T-cell (primary cell): ENCODE data around the gene PCBP3. TPM values are rescaled to one million over a fixed set of nuclear protein-coding genes. Genes with fewer than 3 reads are reported as not detected.

Experiments
- ATAC-seq, 4 experiments: fragments of 200-7000 bp in 3 of 4; fragments of 150-1000 bp in 1 of 4; cut with Tn5 transposase; replicated peaks in 1 of 4; 1 replicate in 3 of 4; 2 replicates in 1 of 4; pipeline ENCODE4 v1.10.0; 2021; ENCODE audit warnings: moderate library complexity in 3 of 4, mild to moderate bottlenecking in 2 of 4, moderate number of reproducible peaks in 1 of 4
- CTCF ChIA-PET, 2 donors: fragments of 300-600 bp; sonication (Branson Sonifier 250); formaldehyde crosslinking; loops; one replicate each; lab custom pipeline; 2022; ENCODE audit warnings: antibody characterized with exemption in 2 of 2; lab: Charles Lee
- POLR2A ChIA-PET, 2 donors: fragments of 300-600 bp; sonication (Branson Sonifier 250); formaldehyde crosslinking; loops; one replicate each; lab custom pipeline; 2022; ENCODE audit warnings: antibody characterized with exemption in 2 of 2; lab: Charles Lee
- DNase-seq, 35 experiments: peaks; one replicate each; pipeline versions ENCODE4 v3.0.0 to v3.0.0-alpha.2; 2013 to 2023
- H3K27ac ChIP-seq: one replicate; pipeline ENCODE4 v1.5.1; 2013; ENCODE audit warnings: low read length
- H3K27me3 ChIP-seq, 2 experiments: replicated peaks in 1 of 2; 1 replicate in 1 of 2; 2 replicates in 1 of 2; pipeline versions ENCODE4 v1.6.1 to v1.7.0; 2013; ENCODE audit warnings: low read length in 1 of 2, mixed read lengths in 1 of 2; ENCODE audit not compliant: control insufficient read depth in 2 of 2, insufficient read depth in 2 of 2; ENCODE audit errors: extremely low read depth in 1 of 2
- H3K36me3 ChIP-seq, 2 donors: 1 replicate in 1 of 2; 2 replicates in 1 of 2; pipeline versions ENCODE4 v1.6.1 to v1.7.0; 2013; ENCODE audit warnings: low read length in 1 of 2; ENCODE audit not compliant: control insufficient read depth in 2 of 2, insufficient read depth in 1 of 2; ENCODE audit errors: extremely low read depth in 1 of 2
- H3K4me1 ChIP-seq, 2 experiments: 1 replicate in 1 of 2; 2 replicates in 1 of 2; pipeline versions ENCODE4 v1.6.1 to v1.7.0; 2013; ENCODE audit warnings: low read length in 2 of 2, mixed read lengths in 1 of 2; ENCODE audit not compliant: insufficient read depth in 2 of 2, control insufficient read depth in 1 of 2; ENCODE audit errors: extremely low read depth in 1 of 2
- H3K4me3 ChIP-seq, 2 donors: 1 replicate in 1 of 2; 2 replicates in 1 of 2; pipeline versions ENCODE4 v1.5.1 to v1.7.0; 2013; ENCODE audit warnings: mild to moderate bottlenecking in 2 of 2, low read length in 1 of 2, moderate library complexity in 1 of 2; ENCODE audit not compliant: control insufficient read depth in 1 of 2; ENCODE audit errors: extremely low read depth in 1 of 2
- H3K9me3 ChIP-seq: 2 replicates; pipeline ENCODE4 v1.7.0; 2013
- H3K27ac Mint-ChIP-seq, 2 donors: one replicate each; pipeline ENCODE4 v1.8.0; 2020 to 2021; ENCODE audit warnings: mild to moderate bottlenecking in 2 of 2, mixed read lengths in 2 of 2
- H3K27me3 Mint-ChIP-seq, 2 donors: one replicate each; pipeline ENCODE4 v1.8.0; 2021 to 2022; ENCODE audit warnings: mixed read lengths in 2 of 2
- H3K36me3 Mint-ChIP-seq: one replicate; pipeline ENCODE4 v1.8.0; 2021; ENCODE audit warnings: mixed read lengths
- H3K4me1 Mint-ChIP-seq, 3 donors: one replicate each; pipeline ENCODE4 v1.8.0; 2020 to 2022; ENCODE audit warnings: mixed read lengths in 3 of 3, mild to moderate bottlenecking in 1 of 3
- H3K4me3 Mint-ChIP-seq, 3 donors: one replicate each; pipeline ENCODE4 v1.8.0; 2020 to 2022; ENCODE audit warnings: mild to moderate bottlenecking in 3 of 3, mixed read lengths in 3 of 3, moderate library complexity in 3 of 3
- H3K9me3 Mint-ChIP-seq, 3 donors: one replicate each; pipeline ENCODE4 v1.8.0; 2020 to 2022; ENCODE audit warnings: mixed read lengths in 3 of 3
- WGBS: methylation state at CpG from one replicate; pipeline ENCODE4 v1.1.5; 2013; ENCODE audit warnings: missing lambda C conversion rate; ENCODE audit not compliant: insufficient coverage; 5-methylcytosine and 5-hydroxymethylcytosine counted together
- total RNA-seq, 35 experiments: library from RNA in 6 of 35; stranded (reverse) in 6 of 35; fragments of 120-200 nt in 1 of 35; gene quantifications; one replicate each; pipeline versions ENCODE4 v1.2.1 to v1.2.4 and lab custom pipeline; 2013 to 2026

The PCBP3 gene
- total RNA-seq, 5 donors from 2014 or later (not counting 1 experiment from before 2014, with no cell fraction given): 1.5 to 4.2 (median 2.8) TPM

DNA sequence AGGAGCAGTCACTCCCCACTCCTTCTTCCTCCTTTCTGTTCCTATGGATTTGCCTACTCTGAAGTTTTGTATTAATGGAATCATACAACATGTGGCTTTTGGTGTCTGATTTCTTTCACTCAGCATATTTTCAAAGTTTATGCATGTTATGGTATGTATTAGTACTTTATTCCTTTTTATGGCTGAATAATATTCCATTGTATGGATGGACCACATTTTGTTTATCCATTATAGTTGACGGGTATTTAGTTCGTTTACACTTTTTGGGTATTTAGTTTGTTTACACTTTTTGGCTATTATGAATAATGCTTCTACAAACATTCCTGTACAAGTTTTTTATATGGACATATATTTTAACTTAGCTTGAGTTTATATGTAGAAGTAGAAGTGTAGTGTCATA, 113.1 kb downstream of the PCBP3 start:
- DNase-seq (no peak), ATAC-seq (no peak)
- no CpG with 5 or more reads among the region's 2 CpGs for WGBS
- Histone ChIP-seq H3K36me3 (no peaks in the 10 kb centered on the region), H3K4me3 (no peak overlapping the region), H3K27ac (no peak overlapping the region), H3K4me1 (no peaks in the 10 kb centered on the region), H3K9me3 (peaks cover 4% of the 10 kb centered on the region), H3K27me3 (no peaks in the 10 kb centered on the region)
- Mint-ChIP-seq H3K36me3 (peaks cover 9% of the 10 kb centered on the region), H3K4me3 (no peak overlapping the region), H3K27ac (no peak overlapping the region), H3K9me3 (peaks cover 0 to 9% (median 0%) of the 10 kb centered on the region in 3 donors), H3K27me3 (peaks cover 0 to 3% of the 10 kb centered on the region in 2 donors), H3K4me1 (no peaks in the 10 kb centered on the region)
- POLR2A ChIA-PET: no interaction called here
- CTCF ChIA-PET: no interaction called here

DNA sequence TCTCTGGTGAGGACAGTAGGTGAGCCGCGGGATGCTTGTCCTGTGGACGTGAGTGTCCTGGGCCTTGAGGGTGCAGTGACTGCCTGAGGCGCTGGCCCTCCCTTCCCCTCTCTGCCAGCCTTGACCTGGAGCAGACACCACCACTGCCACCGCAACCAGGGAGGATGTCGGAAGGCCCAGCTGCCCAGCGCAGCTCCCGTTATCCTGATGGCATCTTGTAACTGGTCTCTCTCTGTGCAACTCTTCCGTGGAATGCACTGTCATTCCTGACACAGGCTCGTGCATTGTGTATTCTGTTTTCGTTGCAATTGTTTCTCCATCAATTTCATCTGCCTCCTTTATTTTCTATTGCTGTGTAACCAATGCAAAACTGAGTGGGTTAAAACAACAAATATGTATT, 118.2 kb downstream of the PCBP3 start:
- no peak overlapping the region for H3K4me3 Mint-ChIP-seq
- H3K27me3 Mint-ChIP-seq: peaks cover 0 to 3% of the 10 kb centered on the region in 2 donors
- H3K4me3 ChIP-seq: no peak overlapping the region
- WGBS: 91% methylated on average over 8 of the region's 11 CpGs
- H3K4me1 Mint-ChIP-seq: peaks cover 5 to 11% (median 11%) of the 10 kb centered on the region in 3 donors
- peaks cover 0 to 18% of the 10 kb centered on the region in 2 experiments for H3K27me3 ChIP-seq
- no peaks in the 10 kb centered on the region for H3K9me3 ChIP-seq
- H3K9me3 Mint-ChIP-seq: no peaks in the 10 kb centered on the region
- H3K27ac ChIP-seq: no peak overlapping the region
- peaks cover 0 to 5% of the 10 kb centered on the region in 2 experiments for H3K4me1 ChIP-seq
- no peak for DNase-seq
- H3K27ac Mint-ChIP-seq: no peak overlapping the region
- ChIA-PET CTCF (no interaction called here), POLR2A (no interaction called here)
- no peaks in the 10 kb centered on the region for H3K36me3 ChIP-seq
- peaks cover 8% of the 10 kb centered on the region for H3K36me3 Mint-ChIP-seq
- no peak for ATAC-seq

DNA sequence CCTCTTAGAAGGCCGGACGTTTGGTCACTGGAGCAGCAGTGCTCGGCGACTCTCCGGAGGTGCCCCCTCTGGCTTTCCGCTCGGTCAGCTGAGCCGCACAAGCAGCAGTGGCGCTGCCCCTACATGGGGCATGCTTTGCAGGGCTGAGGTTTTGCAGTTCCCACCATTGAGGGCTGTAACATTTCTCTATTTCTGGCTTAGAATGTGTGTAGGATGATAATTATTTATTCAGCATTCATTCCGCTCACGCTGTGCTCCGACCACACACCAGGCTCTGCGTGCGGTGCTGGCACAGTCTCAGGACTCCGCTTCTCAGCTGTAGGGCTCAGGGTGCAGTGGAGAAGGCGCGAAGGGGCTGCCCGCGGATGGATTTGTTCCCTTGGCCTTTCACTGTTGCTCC, 119.5 kb downstream of the PCBP3 start:
- Mint-ChIP-seq H3K27me3 (peaks cover 0 to 3% of the 10 kb centered on the region in 2 donors), H3K36me3 (peaks cover 8% of the 10 kb centered on the region), H3K4me1 (peaks cover 19 to 25% (median 24%) of the 10 kb centered on the region in 3 donors), H3K27ac (no peak overlapping the region), H3K4me3 (no peak overlapping the region), H3K9me3 (no peaks in the 10 kb centered on the region)
- ChIA-PET POLR2A (no interaction called here), CTCF (no interaction called here)
- Histone ChIP-seq H3K4me3 (no peak overlapping the region), H3K4me1 (peaks cover 6 to 17% of the 10 kb centered on the region in 2 experiments), H3K9me3 (no peaks in the 10 kb centered on the region), H3K36me3 (no peaks in the 10 kb centered on the region), H3K27me3 (peaks cover 0 to 18% of the 10 kb centered on the region in 2 experiments), H3K27ac (no peak overlapping the region)
- no peak for ATAC-seq
- no peak for DNase-seq
- 94% methylated on average over 13 of the region's 19 CpGs for WGBS

DNA sequence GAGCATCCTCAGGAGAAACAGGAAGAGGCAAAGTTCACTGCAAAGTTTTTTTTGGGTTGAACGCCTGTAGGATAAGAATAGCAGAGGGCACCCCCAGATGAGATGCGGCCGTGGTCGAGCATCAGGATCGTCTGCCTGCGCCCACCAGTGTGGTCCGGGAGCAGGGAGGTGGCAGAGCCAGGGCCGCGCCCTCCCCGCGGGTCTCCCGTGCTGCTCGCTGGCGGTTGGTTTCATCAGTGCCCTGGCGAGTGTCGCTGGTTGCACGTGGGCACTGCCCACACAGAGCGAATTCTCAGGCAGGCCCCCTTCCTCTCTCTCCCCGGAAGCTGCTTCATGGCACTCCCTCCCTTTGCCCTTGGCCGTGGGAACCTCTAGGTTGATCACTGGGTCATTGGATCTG, 120.0 kb downstream of the PCBP3 start:
- Mint-ChIP-seq H3K27ac (no peak overlapping the region), H3K9me3 (no peaks in the 10 kb centered on the region), H3K36me3 (peaks cover 8% of the 10 kb centered on the region), H3K27me3 (peaks cover 0 to 3% of the 10 kb centered on the region in 2 donors), H3K4me3 (no peak overlapping the region), H3K4me1 (peaks cover 23 to 29% (median 29%) of the 10 kb centered on the region in 3 donors)
- Histone ChIP-seq H3K27ac (no peak overlapping the region), H3K27me3 (peaks cover 0 to 18% of the 10 kb centered on the region in 2 experiments), H3K4me3 (no peak overlapping the region), H3K4me1 (peaks cover 6 to 21% of the 10 kb centered on the region in 2 experiments), H3K9me3 (no peaks in the 10 kb centered on the region), H3K36me3 (no peaks in the 10 kb centered on the region)
- ATAC-seq (no peak), DNase-seq (no peak)
- CTCF ChIA-PET: interaction anchor here in 1 of 2 donors (0.7 kb wide), 1 partner anchor 456 kb away, joined by 4 read pairs; no protein-coding TSS in a partner anchor
- 90% methylated on average over 17 of the region's 20 CpGs for WGBS
- POLR2A ChIA-PET: no interaction called here

DNA sequence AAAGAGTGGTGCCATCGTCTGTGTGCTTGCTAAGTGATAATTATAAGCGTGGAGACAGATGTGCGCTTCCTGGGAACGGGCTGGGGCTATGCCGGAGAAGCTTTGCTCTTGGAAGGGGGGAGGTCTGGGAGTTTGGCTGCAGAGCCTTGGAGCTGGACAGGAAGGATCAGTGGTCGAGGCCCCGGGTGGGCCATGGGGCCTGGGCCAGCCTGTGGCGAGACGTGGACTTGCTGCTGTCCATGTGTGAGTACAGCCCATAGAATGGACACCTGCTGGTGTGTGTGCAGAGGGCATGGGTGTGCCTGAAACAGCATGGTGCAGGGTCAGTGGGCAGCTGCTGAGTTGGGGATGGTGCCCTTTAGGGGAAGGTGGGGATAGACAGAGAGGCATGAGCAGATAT, 121.3 kb downstream of the PCBP3 start:
- DNase-seq (no peak), ATAC-seq (no peak)
- H3K9me3 Mint-ChIP-seq: no peaks in the 10 kb centered on the region
- H3K36me3 ChIP-seq: no peaks in the 10 kb centered on the region
- H3K27me3 Mint-ChIP-seq: peaks cover 0 to 3% of the 10 kb centered on the region in 2 donors
- H3K4me1 ChIP-seq: peaks cover 8 to 26% of the 10 kb centered on the region in 2 experiments
- H3K4me3 ChIP-seq: no peak overlapping the region
- H3K4me1 Mint-ChIP-seq: peaks cover 35 to 41% (median 40%) of the 10 kb centered on the region in 3 donors
- H3K4me3 Mint-ChIP-seq: peak overlapping the region in 1 of 3 donors; percentile 6
- peak overlapping the region in 1 of 2 donors; percentile 66 for H3K27ac Mint-ChIP-seq
- CTCF ChIA-PET: no interaction called here
- no peak overlapping the region for H3K27ac ChIP-seq
- POLR2A ChIA-PET: no interaction called here
- peaks cover 8% of the 10 kb centered on the region for H3K36me3 Mint-ChIP-seq
- H3K9me3 ChIP-seq: no peaks in the 10 kb centered on the region
- 93% methylated on average over 8 of the region's 9 CpGs for WGBS
- H3K27me3 ChIP-seq: peaks cover 0 to 18% of the 10 kb centered on the region in 2 experiments

DNA sequence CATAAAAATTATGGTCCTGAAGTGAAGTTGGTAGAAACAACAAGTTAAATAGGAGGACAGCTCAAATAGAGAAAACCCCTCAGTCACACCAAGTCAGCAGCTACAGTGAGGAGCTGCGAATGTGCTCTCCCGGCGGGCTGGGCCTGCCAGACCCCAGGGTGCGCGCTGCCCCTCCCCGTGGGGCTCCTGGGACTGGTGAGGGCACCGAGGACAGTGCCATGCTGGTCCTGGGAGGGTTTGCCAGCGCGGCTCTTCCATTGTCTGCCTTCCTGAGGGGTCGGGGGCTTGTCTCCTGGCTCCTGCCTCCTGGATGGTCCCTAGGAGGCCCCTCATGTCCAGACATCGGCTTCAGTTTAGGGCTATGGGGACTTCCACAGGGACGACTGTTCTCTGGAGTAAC, 121.8 kb downstream of the PCBP3 start:
- Histone ChIP-seq H3K27me3 (peaks cover 0 to 18% of the 10 kb centered on the region in 2 experiments), H3K36me3 (no peaks in the 10 kb centered on the region), H3K9me3 (no peaks in the 10 kb centered on the region), H3K4me1 (peaks cover 8 to 26% of the 10 kb centered on the region in 2 experiments), H3K27ac (no peak overlapping the region), H3K4me3 (no peak overlapping the region)
- H3K4me1 Mint-ChIP-seq: peaks cover 35 to 41% (median 40%) of the 10 kb centered on the region in 3 donors
- ChIA-PET POLR2A (no interaction called here), CTCF (no interaction called here)
- H3K27me3 Mint-ChIP-seq: peaks cover 0 to 2% of the 10 kb centered on the region in 2 donors
- H3K4me3 Mint-ChIP-seq: peak overlapping the region in 1 of 3 donors; percentile 6
- DNase-seq (no peak), ATAC-seq (no peak)
- peak overlapping the region in 1 of 2 donors; percentile 66 for H3K27ac Mint-ChIP-seq
- WGBS: 86% methylated on average over 9 of the region's 12 CpGs
- no peaks in the 10 kb centered on the region for H3K9me3 Mint-ChIP-seq
- peaks cover 8% of the 10 kb centered on the region for H3K36me3 Mint-ChIP-seq
